ENCODE measurements around the gene PLCG2.
"Not testable (repeated sequence)": the region's sequence is repeated elsewhere in the genome, so short reads cannot be mapped to it uniquely, and the experiment has no call there.

PLCG2 gene

GRCh38 chr16:82007189-82007588 is 228.1 kb downstream of the PLCG2 start:
- Histone ChIP-seq H3K27me3 (ENCODE audit: control insufficient read depth, insufficient read depth, low read length) (no peaks in the 10 kb centered on the region), H3K9me3 (ENCODE audit: control insufficient read depth, insufficient read depth, low read length) (peaks cover 21% of the 10 kb centered on the region), H3K9ac (ENCODE audit: low read depth, low read length) (no peak overlapping the region), H3K36me3 (ENCODE audit: control insufficient read depth, insufficient read depth, low read length) (no peaks in the 10 kb centered on the region), H3K4me1 (ENCODE audit: control insufficient read depth, insufficient read depth, low read length) (no peaks in the 10 kb centered on the region), H3K27ac (ENCODE audit: low read depth, low read length) (no peak overlapping the region), H3K4me3 (ENCODE audit: low read depth, low read length) (no peak overlapping the region)

GRCh38 chr16:82008957-82009592 is 230.0 kb downstream of the PLCG2 start:
- H3K27me3 ChIP-seq (ENCODE audit: control insufficient read depth, insufficient read depth, low read length), result no peaks in the 10 kb centered on the region
- no peak overlapping the region for H3K4me3 ChIP-seq (ENCODE audit: low read depth, low read length)
- H3K27ac ChIP-seq (ENCODE audit: low read depth, low read length), result no peak overlapping the region
- no peak overlapping the region for H3K9ac ChIP-seq (ENCODE audit: low read depth, low read length)
- H3K4me1 ChIP-seq (ENCODE audit: control insufficient read depth, insufficient read depth, low read length), result no peaks in the 10 kb centered on the region
- no peaks in the 10 kb centered on the region for H3K36me3 ChIP-seq (ENCODE audit: control insufficient read depth, insufficient read depth, low read length)
- peaks cover 21% of the 10 kb centered on the region for H3K9me3 ChIP-seq (ENCODE audit: control insufficient read depth, insufficient read depth, low read length)

- not testable (repeated sequence) for H3K4me1 ChIP-seq (ENCODE audit: control insufficient read depth, insufficient read depth, low read length); H3K4me3 ChIP-seq (ENCODE audit: low read depth, low read length); H3K27ac ChIP-seq (ENCODE audit: low read depth, low read length); H3K9ac ChIP-seq (ENCODE audit: low read depth, low read length); H3K27me3 ChIP-seq (ENCODE audit: control insufficient read depth, insufficient read depth, low read length); H3K36me3 ChIP-seq (ENCODE audit: control insufficient read depth, insufficient read depth, low read length)
- peaks cover 21% of the 10 kb centered on the region for H3K9me3 ChIP-seq (ENCODE audit: control insufficient read depth, insufficient read depth, low read length)
Measured at GRCh38 chr16:82009789-82010188, 230.7 kb downstream of the PLCG2 start.

GRCh38 chr16:82010649-82011048 is 231.6 kb downstream of the PLCG2 start:
- Histone ChIP-seq H3K27me3 (ENCODE audit: control insufficient read depth, insufficient read depth, low read length) (no peaks in the 10 kb centered on the region), H3K4me1 (ENCODE audit: control insufficient read depth, insufficient read depth, low read length) (no peaks in the 10 kb centered on the region), H3K36me3 (ENCODE audit: control insufficient read depth, insufficient read depth, low read length) (no peaks in the 10 kb centered on the region), H3K4me3 (ENCODE audit: low read depth, low read length) (no peak overlapping the region), H3K9ac (ENCODE audit: low read depth, low read length) (no peak overlapping the region), H3K27ac (ENCODE audit: low read depth, low read length) (no peak overlapping the region), H3K9me3 (ENCODE audit: control insufficient read depth, insufficient read depth, low read length) (peaks cover 21% of the 10 kb centered on the region)

- Histone ChIP-seq H3K27ac (ENCODE audit: low read depth, low read length) (no peak within 1 kb of the TSS), H3K27me3 (ENCODE audit: control insufficient read depth, insufficient read depth, low read length) (no peaks in the 10 kb centered on the region), H3K9ac (ENCODE audit: low read depth, low read length) (no peak within 1 kb of the TSS), H3K36me3 (ENCODE audit: control insufficient read depth, insufficient read depth, low read length) (no peaks in the 10 kb centered on the region), H3K4me3 (ENCODE audit: low read depth, low read length) (no peak within 1 kb of the TSS), H3K9me3 (ENCODE audit: control insufficient read depth, insufficient read depth, low read length) (peaks cover 21% of the 10 kb centered on the region), H3K4me1 (ENCODE audit: control insufficient read depth, insufficient read depth, low read length) (no peaks in the 10 kb centered on the region)
Measured at GRCh38 chr16:82011199-82011641, 232.1 kb downstream of the PLCG2 start, which contains the start of gene SDR42E1. Gene SDR42E1 (minus strand): TSS chr16:82011470. CDS start chr16:82000858, 10,612 bp downstream.

Measured in HUES48 (cell line).